H1 (cell line): ENCODE data around the gene FAM131C. TPM values are rescaled to one million over a fixed set of nuclear protein-coding genes. Genes with fewer than 3 reads are reported as not detected.

Experiments used
- CTCF ChIA-PET: fragments of 300-600 bp; sonication (Branson Sonifier 250); formaldehyde crosslinking; loops from one replicate; lab custom pipeline; 2021; ENCODE audit not compliant: partially characterized antibody; lab: Charles Lee
- POLR2A ChIA-PET: fragments of 300-600 bp; sonication (Branson Sonifier 250); formaldehyde crosslinking; loops from one replicate; lab custom pipeline; 2021; ENCODE audit warnings: inconsistent platforms; ENCODE audit not compliant: partially characterized antibody; lab: Charles Lee
- DNase-seq, 2 experiments: peaks; one replicate each; pipeline versions ENCODE4 v3.0.0 to v3.0.0-alpha.2; 2010 to 2022; ENCODE audit warnings: low spot score in 2 of 2, low read depth in 1 of 2, mixed read lengths in 1 of 2
- FAIRE-seq: peaks from 2 replicates; lab custom pipeline; 2011; peaks lifted over from hg19 to GRCh38; lab: Jason Lieb, UNC
- H2AFZ ChIP-seq: 2 replicates; pipeline ENCODE4 v1.8.1; 2012; ENCODE audit warnings: low read length, inconsistent platforms
- H2AK5ac ChIP-seq: 2 replicates; pipeline ENCODE4 v1.6.1; 2013; ENCODE audit warnings: low read depth, low read length
- H2BK120ac ChIP-seq: replicated peaks from 2 replicates; pipeline ENCODE3; 2013; ENCODE audit warnings: low read depth, low read length, inconsistent platforms
- H2BK12ac ChIP-seq: 2 replicates; pipeline ENCODE4 v1.6.1; 2013; ENCODE audit warnings: low read depth, low read length
- H2BK15ac ChIP-seq: 2 replicates; pipeline ENCODE4 v1.6.1; 2013; ENCODE audit warnings: low read length
- H2BK20ac ChIP-seq: 2 replicates; pipeline ENCODE4 v1.6.1; 2013; ENCODE audit warnings: low read length
- H2BK5ac ChIP-seq: 2 replicates; pipeline ENCODE4 v1.6.1; 2013; ENCODE audit warnings: low read depth, low read length
- H3K14ac ChIP-seq: 2 replicates; pipeline ENCODE4 v1.6.1; 2013; ENCODE audit warnings: inconsistent platforms; ENCODE audit not compliant: insufficient read length
- H3K18ac ChIP-seq: 2 replicates; pipeline ENCODE4 v1.6.1; 2013; ENCODE audit warnings: low read length; ENCODE audit errors: extremely low read depth
- H3K23ac ChIP-seq: 2 replicates; pipeline ENCODE4 v1.6.1; 2013; ENCODE audit warnings: inconsistent platforms; ENCODE audit not compliant: insufficient read length
- H3K23me2 ChIP-seq: 2 replicates; pipeline ENCODE4 v1.6.1; 2013; ENCODE audit warnings: low read depth, low read length
- H3K27ac ChIP-seq: 2 replicates; pipeline ENCODE4 v1.6.1; 2011; ENCODE audit warnings: low read depth, low read length, inconsistent platforms
- H3K27me3 ChIP-seq, 4 experiments: replicated peaks in 1 of 4; 1 replicate in 1 of 4; 2 replicates in 3 of 4; pipeline versions ENCODE4 v1.6.1 to v1.8.1; 2011 to 2013; ENCODE audit warnings: low read length in 3 of 4, mild to moderate bottlenecking in 3 of 4, inconsistent platforms in 2 of 4, mixed read lengths in 2 of 4, moderate library complexity in 1 of 4; ENCODE audit not compliant: control insufficient read depth in 3 of 4, insufficient read depth in 3 of 4; ENCODE audit errors: extremely low read depth in 1 of 4
- H3K36me3 ChIP-seq, 4 experiments: 2 replicates each; pipeline versions ENCODE4 v1.6.1 to v1.8.1; 2011 to 2013; ENCODE audit warnings: mild to moderate bottlenecking in 4 of 4, low read length in 3 of 4, moderate library complexity in 2 of 4, control low read depth in 1 of 4, inconsistent platforms in 1 of 4; ENCODE audit not compliant: insufficient read depth in 4 of 4, control insufficient read depth in 2 of 4
- H3K4ac ChIP-seq: replicated peaks from 2 replicates; pipeline ENCODE3; 2013; ENCODE audit warnings: low read length, low read depth, mixed read lengths, inconsistent platforms; ENCODE audit not compliant: insufficient read length
- H3K4me1 ChIP-seq, 4 experiments: replicated peaks in 1 of 4; 1 replicate in 1 of 4; 2 replicates in 3 of 4; pipeline versions ENCODE4 v1.6.1 to v1.8.1; 2011 to 2013; ENCODE audit warnings: low read length in 3 of 4, inconsistent platforms in 2 of 4, mixed read lengths in 1 of 4; ENCODE audit not compliant: insufficient read depth in 4 of 4, control insufficient read depth in 3 of 4
- H3K4me2 ChIP-seq, 2 experiments: 2 replicates each; pipeline versions ENCODE4 v1.6.1 to v1.8.1; 2011 to 2013; ENCODE audit warnings: low read depth in 2 of 2, low read length in 2 of 2, control low read depth in 1 of 2, inconsistent platforms in 1 of 2, mild to moderate bottlenecking in 1 of 2; ENCODE audit not compliant: insufficient read depth in 1 of 2
- H3K4me3 ChIP-seq, 4 experiments: fragments of 200-600, 300-600 bp in 1 of 4; sonication (generic), shearing (Covaris generic), sonication (Bioruptor Twin) in 1 of 4; 2 replicates each; pipeline versions ENCODE4 v1.5.1 to v1.8.1; 2011 to 2016; ENCODE audit warnings: low read length in 4 of 4, low read depth in 3 of 4, control low read depth in 2 of 4, inconsistent platforms in 2 of 4, mild to moderate bottlenecking in 2 of 4, mixed read lengths in 1 of 4, moderate library complexity in 1 of 4; ENCODE audit not compliant: insufficient read depth in 2 of 4; ENCODE audit errors: extremely low read depth in 1 of 4
- H3K56ac ChIP-seq: replicated peaks from 2 replicates; pipeline ENCODE3; 2013; ENCODE audit warnings: low read depth, mild to moderate bottlenecking, mixed read lengths, low read length, inconsistent platforms; ENCODE audit not compliant: insufficient read length
- H3K79me1 ChIP-seq: 2 replicates; pipeline ENCODE4 v1.6.1; 2013; ENCODE audit warnings: low read depth, low read length, control low read depth
- H3K79me2 ChIP-seq, 2 experiments: 2 replicates each; pipeline versions ENCODE4 v1.6.1 to v1.8.1; 2012 to 2013; ENCODE audit warnings: low read length in 2 of 2, mild to moderate bottlenecking in 2 of 2, inconsistent platforms in 1 of 2; ENCODE audit not compliant: insufficient read depth in 2 of 2, control insufficient read depth in 1 of 2
- H3K9ac ChIP-seq, 4 experiments: replicated peaks in 1 of 4; 1 replicate in 1 of 4; 2 replicates in 3 of 4; pipeline versions ENCODE4 v1.6.1 to v1.8.1; 2011 to 2013; ENCODE audit warnings: low read depth in 3 of 4, low read length in 3 of 4, control low read depth in 2 of 4, mild to moderate bottlenecking in 2 of 4, moderate library complexity in 2 of 4, inconsistent platforms in 1 of 4; ENCODE audit errors: extremely low read depth in 1 of 4
- H3K9me3 ChIP-seq, 2 experiments: 2 replicates each; pipeline versions ENCODE4 v1.6.1 to v1.8.1; 2012 to 2013; ENCODE audit warnings: mild to moderate bottlenecking in 2 of 2, moderate library complexity in 2 of 2, control low read depth in 1 of 2, inconsistent platforms in 1 of 2, low read depth in 1 of 2, low read length in 1 of 2, mixed read lengths in 1 of 2; ENCODE audit not compliant: insufficient read depth in 2 of 2
- H4K20me1 ChIP-seq, 2 experiments: replicated peaks in 1 of 2; 2 replicates each; pipeline versions ENCODE3 to v1.8.1; 2011 to 2013; ENCODE audit warnings: inconsistent platforms in 2 of 2, low read length in 2 of 2, mild to moderate bottlenecking in 1 of 2; ENCODE audit not compliant: insufficient read depth in 2 of 2, control insufficient read depth in 1 of 2
- H4K5ac ChIP-seq: 2 replicates; pipeline ENCODE4 v1.6.1; 2013; ENCODE audit warnings: low read length, low read depth, mixed read lengths, inconsistent platforms; ENCODE audit not compliant: insufficient read length
- H4K8ac ChIP-seq: 2 replicates; pipeline ENCODE4 v1.8.0; 2013; ENCODE audit warnings: mild to moderate bottlenecking, moderate library complexity, low read length, inconsistent platforms; ENCODE audit not compliant: insufficient read depth; ENCODE audit errors: extremely low read depth
- H4K91ac ChIP-seq: replicated peaks from 2 replicates; pipeline ENCODE3; 2013; ENCODE audit warnings: low read length, mixed read lengths, inconsistent platforms; ENCODE audit not compliant: insufficient read length
- CTBP2 ChIP-seq: IDR thresholded peaks from 2 replicates; pipeline ENCODE4 v1.7.0; 2011; ENCODE audit warnings: borderline replicate concordance, mild to moderate bottlenecking, moderate library complexity, mixed read lengths, low read length; ENCODE audit not compliant: insufficient read depth, insufficient read length
- POLR2A ChIP-seq, 2 experiments: IDR thresholded peaks; 1 replicate in 1 of 2; 2 replicates in 1 of 2; pipeline ENCODE4 v1.6.1; 2011; ENCODE audit warnings: low read depth in 2 of 2, low read length in 2 of 2, mild to moderate bottlenecking in 2 of 2; ENCODE audit errors: control extremely low read depth in 1 of 2
- RXRA ChIP-seq: IDR thresholded peaks from 2 replicates; pipeline ENCODE4 v1.6.1; 2011; ENCODE audit warnings: low read depth, mild to moderate bottlenecking, low read length, moderate library complexity; ENCODE audit not compliant: insufficient read depth
- TBP ChIP-seq: IDR thresholded peaks from 2 replicates; pipeline ENCODE4 v1.6.1; 2011; ENCODE audit warnings: low read depth, low read length, improper control_type of control experiment
- WGBS, 2 experiments: shearing (Covaris generic) in 1 of 2; methylation state at CpG; one replicate each; pipeline versions ENCODE4 v1.1.6 to v1.1.7; 2013 to 2015; ENCODE audit warnings: low lambda C conversion rate in 2 of 2, mixed read lengths in 2 of 2, inconsistent platforms in 1 of 2, low coverage in 1 of 2, missing lambda C conversion rate in 1 of 2; ENCODE audit not compliant: insufficient replicate concordance in 2 of 2, insufficient coverage in 1 of 2, insufficient read length in 1 of 2; ENCODE audit errors: extremely low coverage in 1 of 2, missing lambda C conversion rate in 1 of 2; 5-methylcytosine and 5-hydroxymethylcytosine counted together
- polyA plus RNA-seq, 7 experiments: library from polyadenylated mRNA; depleted of rRNA in 3 of 7; stranded (reverse) in 5 of 7; unstranded in 2 of 7; fragments of >200 nt in 5 of 7; fragments of 200-250 nt in 2 of 7; gene quantifications; 1 replicate in 5 of 7; 2 replicates in 1 of 7; 4 replicates in 1 of 7; pipeline versions ENCODE4 v1.2.1 to v1.2.3, GENCODE V29; 2011 to 2013; ENCODE audit warnings: missing spikeins in 2 of 7, mixed read lengths in 2 of 7
- total RNA-seq: library from RNA; stranded (reverse); fragmentation: NEBNext Ultra II Directional; extraction: Animal tissue kit (Norgen Biotek cat#: 25700); gene quantifications from 2 replicates; pipeline ENCODE4 v1.2.1, GENCODE V29; 2021
- TF ChIP-seq, protein P1 (sequence below): IDR thresholded peaks from 2 replicates; pipeline ENCODE4 v1.6.1; 2011; ENCODE audit warnings: low read depth, mild to moderate bottlenecking, low read length; ENCODE audit not compliant: insufficient read depth

FAM131C gene
- total and polyA plus RNA-seq, 2 of the 8 experiments (the other 6 are each of a cell fraction or from before 2014, with no cell fraction given): 0.73 to 0.78 TPM

DNA sequence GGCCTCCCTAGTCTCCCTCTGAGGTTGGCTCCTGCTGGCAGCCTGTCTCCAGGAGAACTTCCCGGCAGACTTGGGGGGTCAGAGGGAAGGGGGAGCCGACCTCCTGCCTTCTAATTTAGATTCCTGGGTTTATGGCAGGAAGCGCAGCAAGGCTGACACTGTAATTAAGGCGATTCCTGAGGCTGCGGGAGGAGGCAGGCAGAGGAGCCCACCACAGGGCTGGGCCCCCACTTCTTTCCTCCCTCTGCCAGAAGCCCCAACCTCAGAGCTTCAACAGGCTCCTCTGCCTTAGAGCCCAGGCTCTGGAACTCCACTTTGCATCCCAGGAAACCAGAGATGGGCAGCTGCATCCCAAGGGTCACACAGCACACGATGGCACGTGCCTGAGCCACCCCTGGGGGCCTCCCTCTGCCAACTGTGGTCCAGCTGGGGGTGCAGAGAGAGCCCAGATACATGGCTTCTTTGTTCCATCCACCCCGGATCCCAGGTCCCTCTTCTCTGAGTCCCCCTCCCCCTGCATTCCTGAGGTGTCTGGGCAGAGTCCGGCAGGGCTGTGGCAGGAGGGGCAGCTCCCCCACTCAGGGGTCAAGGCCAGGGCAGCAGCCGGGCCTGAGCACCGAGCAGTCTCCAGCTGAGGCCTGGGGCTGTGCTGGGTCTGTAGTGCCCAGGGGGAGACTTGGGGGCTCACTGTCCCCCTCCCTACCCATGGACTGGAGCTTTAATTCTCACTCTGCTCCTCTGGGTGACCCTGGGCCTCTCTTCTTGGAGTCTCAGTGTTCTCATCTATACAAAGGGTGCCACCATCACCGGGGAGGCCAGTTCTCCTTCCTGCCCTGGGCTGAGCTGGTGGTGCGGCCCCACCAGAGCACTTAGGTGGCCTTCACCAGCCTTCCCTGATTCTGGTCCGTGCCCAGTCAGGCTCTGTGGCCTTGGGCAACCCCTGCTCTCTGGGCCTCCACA, 39.4 kb upstream of the FAM131C start:
- no peak overlapping the region for H3K23ac ChIP-seq
- H2BK12ac ChIP-seq: peak overlapping the region; percentile 75; the same call in 1 of the 2 replicates
- H3K4ac ChIP-seq: no peak overlapping the region
- no peak overlapping the region for H4K5ac ChIP-seq
- H3K4me2 ChIP-seq: no peak overlapping the region
- H2BK120ac ChIP-seq: no peak overlapping the region
- peak overlapping the region; percentile 61; the same call in 1 of the 2 replicates for H2BK15ac ChIP-seq
- H3K79me1 ChIP-seq: no peaks in the 10 kb centered on the region; the same call in 1 of the 2 replicates
- no peak overlapping the region for H3K4me3 ChIP-seq
- no peaks in the 10 kb centered on the region for H3K79me2 ChIP-seq
- 65% methylated on average over 13 of the region's 14 CpGs; no CpG with 5 or more reads in 1 of the 2 experiments for WGBS, 2 experiments
- H2BK20ac ChIP-seq: peak overlapping the region; percentile 48; the same call in 1 of the 2 replicates
- 0 out of 2 replicates have a peak overlapping the region, but pooled peaks have one; percentile 32 for H3K18ac ChIP-seq
- no peak overlapping the region; the same call in 1 of the 2 replicates for H4K8ac ChIP-seq
- H2AFZ ChIP-seq: no peak overlapping the region
- H3K56ac ChIP-seq: no peak overlapping the region
- CTCF ChIA-PET: interaction anchor here (0.5 to 31.3 kb wide), 14 partner anchors 9 to 141 kb away, joined by 3 to 522 read pairs (median 3); partner anchors contain the start of gene FAM131C
- H3K23me2 ChIP-seq: no peaks in the 10 kb centered on the region; the same call in 1 of the 2 replicates
- DNase-seq (peak in 1 of 2 experiments; percentile 70), FAIRE-seq (no peak)
- no peak overlapping the region for H2AK5ac ChIP-seq
- H3K36me3 ChIP-seq: no peaks in the 10 kb centered on the region
- no peak overlapping the region for H3K9ac ChIP-seq
- H3K14ac ChIP-seq: no peak overlapping the region
- POLR2A ChIA-PET: interaction anchor here (0.8 to 1.9 kb wide), 8 partner anchors 8 to 50 kb away, joined by 3 to 5 read pairs (median 3); partner anchors contain the start of gene EPHA2
- H2BK5ac ChIP-seq: no peak overlapping the region
- no peak overlapping the region for H4K91ac ChIP-seq
- no peaks in the 10 kb centered on the region for H4K20me1 ChIP-seq
- no peaks in the 10 kb centered on the region for H3K27me3 ChIP-seq
- H3K9me3 ChIP-seq: peaks cover 4 to 8% of the 10 kb centered on the region in 2 experiments; a peak in 3 of 4 replicates
- peaks cover 20 to 39% (median 27%) of the 10 kb centered on the region in 4 experiments for H3K4me1 ChIP-seq
- no peak overlapping the region for H3K27ac ChIP-seq
- no peak for TF ChIP-seq CTBP2
- TF ChIP-seq TBP: no peak
- TF ChIP-seq, protein P1, sequence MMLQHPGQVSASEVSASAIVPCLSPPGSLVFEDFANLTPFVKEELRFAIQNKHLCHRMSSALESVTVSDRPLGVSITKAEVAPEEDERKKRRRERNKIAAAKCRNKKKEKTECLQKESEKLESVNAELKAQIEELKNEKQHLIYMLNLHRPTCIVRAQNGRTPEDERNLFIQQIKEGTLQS: no peak
- no peak for TF ChIP-seq POLR2A (IDR thresholded peaks at IDR 0.05; ENCODE audit: control extremely low read depth in 1 of 2, low read depth in 2 of 2, low read length in 2 of 2)
- peak; percentile 99 for TF ChIP-seq RXRA
